GM23338 (cell line): Measurements from ENCODE around the gene SETD1A. TPM values are rescaled to one million over a fixed set of nuclear protein-coding genes. Genes with fewer than 3 reads are reported as not detected.

Experiments used
- ATAC-seq: fragments of 200-7000 bp; cut with Tn5 transposase; 3 replicates; pipeline ENCODE4 v1.9.1; 2020
- DNase-seq: peaks from one replicate; pipeline ENCODE4 v3.0.0-alpha.2; 2015; ENCODE audit warnings: low spot score
- H2AFZ ChIP-seq: fragments of 200-600 bp; sonication (generic); 2 replicates; pipeline ENCODE4 v1.8.0; 2016; ENCODE audit warnings: antibody characterized with exemption, mild to moderate bottlenecking, moderate library complexity
- H3F3A ChIP-seq: fragments of 200-600 bp; sonication (generic); replicated peaks from 2 replicates; pipeline ENCODE4 v1.8.0; 2017; ENCODE audit warnings: antibody characterized with exemption, mixed run types, low read depth
- H3K27ac ChIP-seq: fragments of 200-600 bp; sonication (generic); 2 replicates; pipeline ENCODE4 v1.6.1; 2016; ENCODE audit warnings: low read depth
- H3K27me3 ChIP-seq: fragments of 200-600 bp; sonication (generic); 2 replicates; pipeline ENCODE4 v1.8.0; 2016; ENCODE audit warnings: mild to moderate bottlenecking, mixed run types, moderate library complexity; ENCODE audit not compliant: insufficient read depth
- H3K36me3 ChIP-seq: fragments of 200-600 bp; sonication (generic); 2 replicates; pipeline ENCODE4 v1.8.0; 2016; ENCODE audit warnings: mild to moderate bottlenecking; ENCODE audit not compliant: insufficient read depth
- H3K4me1 ChIP-seq: fragments of 200-600 bp; sonication (generic); 2 replicates; pipeline ENCODE4 v1.8.0; 2016; ENCODE audit warnings: mild to moderate bottlenecking, moderate library complexity; ENCODE audit not compliant: insufficient read depth
- H3K4me2 ChIP-seq: fragments of 200-600 bp; sonication (generic); 2 replicates; pipeline ENCODE4 v1.7.1; 2017; ENCODE audit warnings: mixed run types
- H3K4me3 ChIP-seq: fragments of 200-600 bp; sonication (generic); 2 replicates; pipeline ENCODE4 v1.6.1; 2016; ENCODE audit warnings: mixed run types
- H3K79me2 ChIP-seq: fragments of 200-600 bp; sonication (generic); replicated peaks from 2 replicates; pipeline ENCODE4 v1.8.0; 2017; ENCODE audit warnings: mild to moderate bottlenecking; ENCODE audit not compliant: insufficient read depth
- H3K9me2 ChIP-seq: fragments of 200-600 bp; sonication (generic); 2 replicates; pipeline ENCODE4 v1.8.0; 2017; ENCODE audit not compliant: insufficient read depth
- H4K20me1 ChIP-seq: fragments of 200-600 bp; sonication (generic); replicated peaks from 2 replicates; pipeline ENCODE4 v1.8.0; 2017; ENCODE audit warnings: mild to moderate bottlenecking; ENCODE audit not compliant: insufficient read depth
- H3K27ac Mint-ChIP-seq: 2 replicates; pipeline ENCODE4 v1.8.0; 2020; ENCODE audit warnings: inconsistent platforms, mild to moderate bottlenecking, moderate library complexity, mixed read lengths
- H3K27me3 Mint-ChIP-seq: 3 replicates; pipeline ENCODE4 v1.8.0; 2022; ENCODE audit warnings: low read depth, mild to moderate bottlenecking, moderate library complexity, mixed read lengths, inconsistent platforms; ENCODE audit not compliant: insufficient read depth, poor library complexity
- H3K36me3 Mint-ChIP-seq: 3 replicates; pipeline ENCODE4 v1.8.0; 2021; ENCODE audit warnings: low read depth, mild to moderate bottlenecking, inconsistent platforms, moderate library complexity, mixed read lengths
- H3K4me1 Mint-ChIP-seq: 3 replicates; pipeline ENCODE4 v1.8.0; 2020; ENCODE audit warnings: mild to moderate bottlenecking, inconsistent platforms, mixed read lengths
- H3K4me3 Mint-ChIP-seq: 3 replicates; pipeline ENCODE4 v1.8.0; 2021; ENCODE audit warnings: moderate library complexity, mild to moderate bottlenecking, inconsistent platforms, mixed read lengths
- H3K9me3 Mint-ChIP-seq: 3 replicates; pipeline ENCODE4 v1.8.0; 2020; ENCODE audit warnings: moderate library complexity, mild to moderate bottlenecking, inconsistent platforms, mixed read lengths
- CREB1 ChIP-seq: fragments of 250-450 bp; sonication (Bioruptor Pico); IDR thresholded peaks from 2 replicates; pipeline ENCODE4 v1.5.0; 2020; ENCODE audit warnings: low read depth, mild to moderate bottlenecking, moderate library complexity
- EZH2 ChIP-seq: fragments of 200-600 bp; sonication (generic); IDR thresholded peaks from one replicate; pipeline ENCODE4 v1.8.0; 2017; ENCODE audit warnings: antibody characterized with exemption, mild to moderate bottlenecking, low read depth; ENCODE audit not compliant: unreplicated experiment
- EZH2phosphoT487 ChIP-seq: fragments of 200-600 bp; sonication (generic); IDR thresholded peaks from one replicate; pipeline ENCODE4 v1.8.1; 2018; ENCODE audit warnings: antibody characterized with exemption; ENCODE audit not compliant: unreplicated experiment
- JUNB ChIP-seq: IDR thresholded peaks from one replicate; pipeline ENCODE4 v1.6.1; 2016; ENCODE audit warnings: antibody characterized with exemption; ENCODE audit not compliant: unreplicated experiment
- NANOG ChIP-seq: IDR thresholded peaks from 2 replicates; pipeline ENCODE4 v1.6.1; 2016; ENCODE audit warnings: antibody characterized with exemption, borderline replicate concordance
- POLR2AphosphoS5 ChIP-seq: IDR thresholded peaks from 2 replicates; pipeline ENCODE4 v1.6.1; 2016; ENCODE audit warnings: antibody characterized with exemption, low read depth
- STAT1 ChIP-seq: IDR thresholded peaks from one replicate; pipeline ENCODE4 v1.6.1; 2016; ENCODE audit warnings: antibody characterized with exemption; ENCODE audit not compliant: unreplicated experiment
- ZNF114 ChIP-seq: fragments of 250-450 bp; sonication (Bioruptor Pico); IDR thresholded peaks from 2 replicates; pipeline ENCODE4 v1.5.0; 2020; ENCODE audit warnings: mild to moderate bottlenecking, moderate library complexity
- ZNF331 ChIP-seq: fragments of 250-450 bp; sonication (Bioruptor Pico); IDR thresholded peaks from 2 replicates; pipeline ENCODE4 v1.5.0; 2020; ENCODE audit warnings: low read depth, mild to moderate bottlenecking, moderate library complexity
- polyA plus RNA-seq: library from polyadenylated mRNA; unstranded; fragments of >200 nt; fragmentation: Nextera tagmentation; extraction: Ambion mirVana; gene quantifications from 2 replicates; pipeline ENCODE4 v1.2.1, GENCODE V29; 2016
- total RNA-seq: library from RNA; depleted of rRNA; stranded (reverse); fragments of >200 nt; shearing (Covaris generic); gene quantifications from 2 replicates; pipeline ENCODE4 v1.2.3, GENCODE V29; 2014
- TF ChIP-seq, protein P1 (sequence below): IDR thresholded peaks from 2 replicates; pipeline ENCODE4 v1.6.1; 2016; ENCODE audit warnings: antibody characterized with exemption
- TF ChIP-seq, protein P2 (sequence below): fragments of 250-450 bp; sonication (Bioruptor Pico); IDR thresholded peaks from 2 replicates; pipeline ENCODE4 v1.5.0; 2020; ENCODE audit warnings: mild to moderate bottlenecking, moderate library complexity
- TF ChIP-seq, protein P3 (sequence below): IDR thresholded peaks from one replicate; pipeline ENCODE4 v1.6.1; 2018; ENCODE audit warnings: antibody characterized with exemption; ENCODE audit not compliant: unreplicated experiment
- TF ChIP-seq, protein P4 (sequence below), 2 experiments: fragments of 200-600 bp in 1 of 2; sonication (generic) in 1 of 2; conservative IDR thresholded peaks; 2 replicates each; pipeline versions ENCODE4 v1.5.1 to v1.6.1; 2016 to 2017; ENCODE audit warnings: antibody characterized with exemption in 2 of 2, low read depth in 2 of 2, mild to moderate bottlenecking in 2 of 2, moderate library complexity in 1 of 2

The SETD1A gene
- total and polyA plus RNA-seq, 2 experiments from 2014 or later: 10.8 to 21.9 TPM

DNA sequence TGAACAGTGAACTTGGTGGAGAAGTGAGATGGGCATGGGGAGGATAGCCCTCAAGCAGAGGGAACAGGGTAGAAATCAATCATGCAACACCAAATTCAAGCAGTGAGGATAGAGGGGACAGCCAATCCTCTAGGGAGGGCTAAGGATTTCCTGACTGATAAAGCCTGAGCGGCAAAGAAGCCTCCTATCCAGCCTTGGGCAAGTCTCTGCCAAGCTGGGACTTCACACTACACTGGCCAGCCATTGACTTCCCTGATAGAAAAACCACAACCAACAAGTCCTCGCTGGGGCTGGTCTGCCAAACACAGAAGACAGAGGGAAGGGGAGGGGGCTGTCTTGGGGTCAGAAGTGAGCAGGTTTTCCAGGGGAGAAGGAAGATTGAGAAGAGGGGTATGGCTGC is 36.7 kb upstream of the SETD1A start:
- peaks cover 2% of the 10 kb centered on the region for H3K36me3 Mint-ChIP-seq
- no peaks in the 10 kb centered on the region for H3K9me2 ChIP-seq
- peaks cover 13% of the 10 kb centered on the region for H3K79me2 ChIP-seq
- peaks cover 21% of the 10 kb centered on the region for H3K27me3 Mint-ChIP-seq
- no peak overlapping the region for H3K27ac ChIP-seq
- peaks cover 4% of the 10 kb centered on the region; the same call in 1 of the 2 replicates for H4K20me1 ChIP-seq
- H3K4me3 Mint-ChIP-seq: peak overlapping the region; percentile 16; the same call in 1 of the 3 replicates
- no peaks in the 10 kb centered on the region for H3K36me3 ChIP-seq
- peaks cover 10% of the 10 kb centered on the region; the same call in 1 of the 2 replicates for H3K4me1 ChIP-seq
- no peaks in the 10 kb centered on the region for H3K9me3 Mint-ChIP-seq
- H3K27me3 ChIP-seq: no peaks in the 10 kb centered on the region
- no peak overlapping the region for H3K4me2 ChIP-seq
- no peak overlapping the region for H2AFZ ChIP-seq
- H3F3A ChIP-seq: peaks cover 5% of the 10 kb centered on the region; the same call in 1 of the 2 replicates
- ATAC-seq (no peak), DNase-seq (no peak)
- peaks cover 10% of the 10 kb centered on the region for H3K4me1 Mint-ChIP-seq
- TF ChIP-seq STAT1: no peak
- TF ChIP-seq ZNF114 (CRISPR knock-in tag): no peak
- TF ChIP-seq, protein P1, sequence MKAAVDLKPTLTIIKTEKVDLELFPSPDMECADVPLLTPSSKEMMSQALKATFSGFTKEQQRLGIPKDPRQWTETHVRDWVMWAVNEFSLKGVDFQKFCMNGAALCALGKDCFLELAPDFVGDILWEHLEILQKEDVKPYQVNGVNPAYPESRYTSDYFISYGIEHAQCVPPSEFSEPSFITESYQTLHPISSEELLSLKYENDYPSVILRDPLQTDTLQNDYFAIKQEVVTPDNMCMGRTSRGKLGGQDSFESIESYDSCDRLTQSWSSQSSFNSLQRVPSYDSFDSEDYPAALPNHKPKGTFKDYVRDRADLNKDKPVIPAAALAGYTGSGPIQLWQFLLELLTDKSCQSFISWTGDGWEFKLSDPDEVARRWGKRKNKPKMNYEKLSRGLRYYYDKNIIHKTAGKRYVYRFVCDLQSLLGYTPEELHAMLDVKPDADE: no peak
- no peak for TF ChIP-seq POLR2AphosphoS5
- TF ChIP-seq JUNB: no peak
- TF ChIP-seq, protein P2, sequence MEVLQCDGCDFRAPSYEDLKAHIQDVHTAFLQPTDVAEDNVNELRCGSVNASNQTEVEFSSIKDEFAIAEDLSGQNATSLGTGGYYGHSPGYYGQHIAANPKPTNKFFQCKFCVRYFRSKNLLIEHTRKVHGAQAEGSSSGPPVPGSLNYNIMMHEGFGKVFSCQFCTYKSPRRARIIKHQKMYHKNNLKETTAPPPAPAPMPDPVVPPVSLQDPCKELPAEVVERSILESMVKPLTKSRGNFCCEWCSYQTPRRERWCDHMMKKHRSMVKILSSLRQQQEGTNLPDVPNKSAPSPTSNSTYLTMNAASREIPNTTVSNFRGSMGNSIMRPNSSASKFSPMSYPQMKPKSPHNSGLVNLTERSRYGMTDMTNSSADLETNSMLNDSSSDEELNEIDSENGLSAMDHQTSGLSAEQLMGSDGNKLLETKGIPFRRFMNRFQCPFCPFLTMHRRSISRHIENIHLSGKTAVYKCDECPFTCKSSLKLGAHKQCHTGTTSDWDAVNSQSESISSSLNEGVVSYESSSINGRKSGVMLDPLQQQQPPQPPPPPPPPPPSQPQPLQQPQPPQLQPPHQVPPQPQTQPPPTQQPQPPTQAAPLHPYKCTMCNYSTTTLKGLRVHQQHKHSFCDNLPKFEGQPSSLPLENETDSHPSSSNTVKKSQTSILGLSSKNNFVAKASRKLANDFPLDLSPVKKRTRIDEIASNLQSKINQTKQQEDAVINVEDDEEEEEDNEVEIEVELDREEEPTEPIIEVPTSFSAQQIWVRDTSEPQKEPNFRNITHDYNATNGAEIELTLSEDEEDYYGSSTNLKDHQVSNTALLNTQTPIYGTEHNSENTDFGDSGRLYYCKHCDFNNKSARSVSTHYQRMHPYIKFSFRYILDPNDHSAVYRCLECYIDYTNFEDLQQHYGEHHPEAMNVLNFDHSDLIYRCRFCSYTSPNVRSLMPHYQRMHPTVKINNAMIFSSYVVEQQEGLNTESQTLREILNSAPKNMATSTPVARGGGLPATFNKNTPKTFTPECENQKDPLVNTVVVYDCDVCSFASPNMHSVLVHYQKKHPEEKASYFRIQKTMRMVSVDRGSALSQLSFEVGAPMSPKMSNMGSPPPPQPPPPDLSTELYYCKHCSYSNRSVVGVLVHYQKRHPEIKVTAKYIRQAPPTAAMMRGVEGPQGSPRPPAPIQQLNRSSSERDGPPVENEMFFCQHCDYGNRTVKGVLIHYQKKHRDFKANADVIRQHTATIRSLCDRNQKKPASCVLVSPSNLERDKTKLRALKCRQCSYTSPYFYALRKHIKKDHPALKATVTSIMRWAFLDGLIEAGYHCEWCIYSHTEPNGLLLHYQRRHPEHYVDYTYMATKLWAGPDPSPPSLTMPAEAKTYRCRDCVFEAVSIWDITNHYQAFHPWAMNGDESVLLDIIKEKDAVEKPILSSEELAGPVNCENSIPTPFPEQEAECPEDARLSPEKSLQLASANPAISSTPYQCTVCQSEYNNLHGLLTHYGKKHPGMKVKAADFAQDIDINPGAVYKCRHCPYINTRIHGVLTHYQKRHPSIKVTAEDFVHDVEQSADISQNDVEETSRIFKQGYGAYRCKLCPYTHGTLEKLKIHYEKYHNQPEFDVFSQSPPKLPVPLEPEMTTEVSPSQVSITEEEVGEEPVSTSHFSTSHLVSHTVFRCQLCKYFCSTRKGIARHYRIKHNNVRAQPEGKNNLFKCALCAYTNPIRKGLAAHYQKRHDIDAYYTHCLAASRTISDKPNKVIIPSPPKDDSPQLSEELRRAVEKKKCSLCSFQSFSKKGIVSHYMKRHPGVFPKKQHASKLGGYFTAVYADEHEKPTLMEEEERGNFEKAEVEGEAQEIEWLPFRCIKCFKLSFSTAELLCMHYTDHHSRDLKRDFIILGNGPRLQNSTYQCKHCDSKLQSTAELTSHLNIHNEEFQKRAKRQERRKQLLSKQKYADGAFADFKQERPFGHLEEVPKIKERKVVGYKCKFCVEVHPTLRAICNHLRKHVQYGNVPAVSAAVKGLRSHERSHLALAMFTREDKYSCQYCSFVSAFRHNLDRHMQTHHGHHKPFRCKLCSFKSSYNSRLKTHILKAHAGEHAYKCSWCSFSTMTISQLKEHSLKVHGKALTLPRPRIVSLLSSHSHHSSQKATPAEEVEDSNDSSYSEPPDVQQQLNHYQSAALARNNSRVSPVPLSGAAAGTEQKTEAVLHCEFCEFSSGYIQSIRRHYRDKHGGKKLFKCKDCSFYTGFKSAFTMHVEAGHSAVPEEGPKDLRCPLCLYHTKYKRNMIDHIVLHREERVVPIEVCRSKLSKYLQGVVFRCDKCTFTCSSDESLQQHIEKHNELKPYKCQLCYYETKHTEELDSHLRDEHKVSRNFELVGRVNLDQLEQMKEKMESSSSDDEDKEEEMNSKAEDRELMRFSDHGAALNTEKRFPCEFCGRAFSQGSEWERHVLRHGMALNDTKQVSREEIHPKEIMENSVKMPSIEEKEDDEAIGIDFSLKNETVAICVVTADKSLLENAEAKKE: no peak
- no peak for TF ChIP-seq NANOG
- no peak for TF ChIP-seq ZNF331 (CRISPR knock-in tag)
- TF ChIP-seq, protein P3, sequence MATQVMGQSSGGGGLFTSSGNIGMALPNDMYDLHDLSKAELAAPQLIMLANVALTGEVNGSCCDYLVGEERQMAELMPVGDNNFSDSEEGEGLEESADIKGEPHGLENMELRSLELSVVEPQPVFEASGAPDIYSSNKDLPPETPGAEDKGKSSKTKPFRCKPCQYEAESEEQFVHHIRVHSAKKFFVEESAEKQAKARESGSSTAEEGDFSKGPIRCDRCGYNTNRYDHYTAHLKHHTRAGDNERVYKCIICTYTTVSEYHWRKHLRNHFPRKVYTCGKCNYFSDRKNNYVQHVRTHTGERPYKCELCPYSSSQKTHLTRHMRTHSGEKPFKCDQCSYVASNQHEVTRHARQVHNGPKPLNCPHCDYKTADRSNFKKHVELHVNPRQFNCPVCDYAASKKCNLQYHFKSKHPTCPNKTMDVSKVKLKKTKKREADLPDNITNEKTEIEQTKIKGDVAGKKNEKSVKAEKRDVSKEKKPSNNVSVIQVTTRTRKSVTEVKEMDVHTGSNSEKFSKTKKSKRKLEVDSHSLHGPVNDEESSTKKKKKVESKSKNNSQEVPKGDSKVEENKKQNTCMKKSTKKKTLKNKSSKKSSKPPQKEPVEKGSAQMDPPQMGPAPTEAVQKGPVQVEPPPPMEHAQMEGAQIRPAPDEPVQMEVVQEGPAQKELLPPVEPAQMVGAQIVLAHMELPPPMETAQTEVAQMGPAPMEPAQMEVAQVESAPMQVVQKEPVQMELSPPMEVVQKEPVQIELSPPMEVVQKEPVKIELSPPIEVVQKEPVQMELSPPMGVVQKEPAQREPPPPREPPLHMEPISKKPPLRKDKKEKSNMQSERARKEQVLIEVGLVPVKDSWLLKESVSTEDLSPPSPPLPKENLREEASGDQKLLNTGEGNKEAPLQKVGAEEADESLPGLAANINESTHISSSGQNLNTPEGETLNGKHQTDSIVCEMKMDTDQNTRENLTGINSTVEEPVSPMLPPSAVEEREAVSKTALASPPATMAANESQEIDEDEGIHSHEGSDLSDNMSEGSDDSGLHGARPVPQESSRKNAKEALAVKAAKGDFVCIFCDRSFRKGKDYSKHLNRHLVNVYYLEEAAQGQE: no peak
- no peak for TF ChIP-seq EZH2phosphoT487
- TF ChIP-seq, protein P4, sequence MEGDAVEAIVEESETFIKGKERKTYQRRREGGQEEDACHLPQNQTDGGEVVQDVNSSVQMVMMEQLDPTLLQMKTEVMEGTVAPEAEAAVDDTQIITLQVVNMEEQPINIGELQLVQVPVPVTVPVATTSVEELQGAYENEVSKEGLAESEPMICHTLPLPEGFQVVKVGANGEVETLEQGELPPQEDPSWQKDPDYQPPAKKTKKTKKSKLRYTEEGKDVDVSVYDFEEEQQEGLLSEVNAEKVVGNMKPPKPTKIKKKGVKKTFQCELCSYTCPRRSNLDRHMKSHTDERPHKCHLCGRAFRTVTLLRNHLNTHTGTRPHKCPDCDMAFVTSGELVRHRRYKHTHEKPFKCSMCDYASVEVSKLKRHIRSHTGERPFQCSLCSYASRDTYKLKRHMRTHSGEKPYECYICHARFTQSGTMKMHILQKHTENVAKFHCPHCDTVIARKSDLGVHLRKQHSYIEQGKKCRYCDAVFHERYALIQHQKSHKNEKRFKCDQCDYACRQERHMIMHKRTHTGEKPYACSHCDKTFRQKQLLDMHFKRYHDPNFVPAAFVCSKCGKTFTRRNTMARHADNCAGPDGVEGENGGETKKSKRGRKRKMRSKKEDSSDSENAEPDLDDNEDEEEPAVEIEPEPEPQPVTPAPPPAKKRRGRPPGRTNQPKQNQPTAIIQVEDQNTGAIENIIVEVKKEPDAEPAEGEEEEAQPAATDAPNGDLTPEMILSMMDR (conservative IDR thresholded peaks at IDR 0.05; ENCODE audit: low read depth in 2 of 2): no peak
- TF ChIP-seq EZH2: no peak
- TF ChIP-seq CREB1 (CRISPR knock-in tag): no peak
- H3K4me3 ChIP-seq: no peak overlapping the region
- H3K27ac Mint-ChIP-seq: no peak overlapping the region
